ENCODE data around the gene HEG1.

HEG1 gene

DNA sequence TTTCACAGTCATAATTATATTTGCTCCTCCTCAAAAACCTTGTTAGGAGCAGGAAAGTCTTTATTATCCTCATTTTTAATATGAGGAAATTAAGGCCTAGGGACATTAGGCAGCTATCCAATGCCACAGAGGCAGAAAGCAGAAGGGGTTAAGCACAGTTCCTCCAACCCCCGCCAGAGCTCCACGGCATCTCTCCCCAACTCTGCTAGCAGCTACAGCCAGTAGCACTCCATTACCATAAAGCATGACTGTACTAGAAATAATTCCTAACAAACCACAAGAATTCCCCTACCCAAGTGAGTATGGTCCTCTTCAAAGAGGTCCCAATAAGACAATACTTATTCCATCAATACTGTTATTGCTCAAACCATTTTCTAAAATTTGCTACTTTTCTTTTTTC, 9.8 kb downstream of the HEG1 start:
- no peak overlapping the region for H3K4me3 ChIP-seq (ENCODE audit: low read length in 2 of 2)
- peaks cover 21 to 27% of the 10 kb centered on the region in 2 donors for H3K4me1 ChIP-seq (ENCODE audit: control insufficient read depth in 2 of 2, insufficient read depth in 1 of 2, low read depth in 1 of 2, low read length in 2 of 2)
- H4K8ac ChIP-seq (ENCODE audit: low read depth, low read length) = no peak overlapping the region
- no peak overlapping the region for H3K4me2 ChIP-seq (ENCODE audit: insufficient read depth, low read length, poor library complexity, severe bottlenecking)
- no peak overlapping the region for H2BK15ac ChIP-seq (ENCODE audit: low read length)
- WGBS, 2 donors (ENCODE audit: extremely low coverage in 2 of 2, insufficient read length in 2 of 2, insufficient replicate concordance in 1 of 2) = no CpG with 5 or more reads among the region's 2 CpGs
- H2BK120ac ChIP-seq (ENCODE audit: low read depth, low read length) = no peak overlapping the region
- no peak overlapping the region for H3K4ac ChIP-seq (ENCODE audit: low read length)
- H3K27ac ChIP-seq (replicated peaks; ENCODE audit: low read length) = no peak overlapping the region
- H3K36me3 ChIP-seq (replicated peaks in 1 of 2; ENCODE audit: control insufficient read depth in 2 of 2, insufficient read depth in 2 of 2, low read length in 2 of 2) = peaks cover 0 to 24% of the 10 kb centered on the region in 2 donors
- no peak overlapping the region for H2AFZ ChIP-seq (ENCODE audit: low read length)
- H3K9ac ChIP-seq (ENCODE audit: low read depth, low read length, poor library complexity) = no peak overlapping the region
- no peaks in the 10 kb centered on the region for H3K79me1 ChIP-seq (ENCODE audit: low read depth, low read length)
- H3K14ac ChIP-seq (ENCODE audit: low read length) = no peak overlapping the region
- H2AK5ac ChIP-seq (ENCODE audit: low read depth, low read length) = no peak overlapping the region
- H2BK12ac ChIP-seq (ENCODE audit: low read length) = no peak overlapping the region
- H3K18ac ChIP-seq (ENCODE audit: low read length) = no peak overlapping the region
- no peak overlapping the region for H3K23ac ChIP-seq (ENCODE audit: low read depth, low read length, poor library complexity)
- no peaks in the 10 kb centered on the region for H3K27me3 ChIP-seq (ENCODE audit: control insufficient read depth in 3 of 3, insufficient read depth in 3 of 3, low read depth in 1 of 3, low read length in 3 of 3)
- no peak for DNase-seq (ENCODE audit: low spot score)
- H2BK5ac ChIP-seq (ENCODE audit: low read length) = no peak overlapping the region
- H4K91ac ChIP-seq (ENCODE audit: low read depth, low read length, poor library complexity) = no peak overlapping the region
- H3K9me3 ChIP-seq (replicated peaks in 1 of 2; ENCODE audit: control insufficient read depth in 2 of 2, insufficient read depth in 1 of 2, low read depth in 1 of 2, low read length in 2 of 2) = peaks cover 0 to 3% of the 10 kb centered on the region in 2 donors

DNA sequence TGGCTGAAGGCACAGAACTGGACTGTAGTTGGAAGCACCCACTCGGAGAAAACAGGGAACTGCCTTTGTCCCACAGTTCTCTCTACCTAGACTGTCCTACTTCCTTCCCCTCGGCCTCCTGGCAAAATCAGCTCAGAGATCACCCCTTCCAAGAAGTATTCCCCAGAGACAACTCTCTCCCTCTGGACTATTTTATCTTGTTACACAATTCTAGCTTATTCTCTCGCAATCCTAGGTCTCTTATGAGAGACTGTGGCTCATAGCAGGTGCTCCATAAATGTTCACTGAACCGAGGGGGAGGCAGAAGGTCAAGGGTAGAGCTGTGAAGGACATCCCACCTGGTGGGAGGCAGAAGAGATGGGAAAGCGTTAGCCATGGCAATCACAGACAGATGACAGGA, 10.6 kb downstream of the HEG1 start:
- Histone ChIP-seq H3K9me3 (replicated peaks in 1 of 2; ENCODE audit: control insufficient read depth in 2 of 2, insufficient read depth in 1 of 2, low read depth in 1 of 2, low read length in 2 of 2) (peaks cover 0 to 3% of the 10 kb centered on the region in 2 donors), H3K4me2 (ENCODE audit: insufficient read depth, low read length, poor library complexity, severe bottlenecking) (no peak overlapping the region), H2BK120ac (ENCODE audit: low read depth, low read length) (no peak overlapping the region), H2BK5ac (ENCODE audit: low read length) (no peak overlapping the region), H3K79me1 (ENCODE audit: low read depth, low read length) (no peaks in the 10 kb centered on the region), H3K9ac (ENCODE audit: low read depth, low read length, poor library complexity) (no peak overlapping the region), H2BK15ac (ENCODE audit: low read length) (no peak overlapping the region), H3K23ac (ENCODE audit: low read depth, low read length, poor library complexity) (no peak overlapping the region), H3K36me3 (replicated peaks in 1 of 2; ENCODE audit: control insufficient read depth in 2 of 2, insufficient read depth in 2 of 2, low read length in 2 of 2) (peaks cover 0 to 20% of the 10 kb centered on the region in 2 donors), H3K4me3 (ENCODE audit: low read length in 2 of 2) (no peak overlapping the region), H4K8ac (ENCODE audit: low read depth, low read length) (no peak overlapping the region), H2BK12ac (ENCODE audit: low read length) (no peak overlapping the region), H3K4me1 (ENCODE audit: control insufficient read depth in 2 of 2, insufficient read depth in 1 of 2, low read depth in 1 of 2, low read length in 2 of 2) (peaks cover 23 to 29% of the 10 kb centered on the region in 2 donors), H2AK5ac (ENCODE audit: low read depth, low read length) (no peak overlapping the region), H2AFZ (ENCODE audit: low read length) (no peak overlapping the region), H3K14ac (ENCODE audit: low read length) (no peak overlapping the region), H4K91ac (ENCODE audit: low read depth, low read length, poor library complexity) (no peak overlapping the region), H3K18ac (ENCODE audit: low read length) (no peak overlapping the region), H3K27me3 (ENCODE audit: control insufficient read depth in 3 of 3, insufficient read depth in 3 of 3, low read depth in 1 of 3, low read length in 3 of 3) (no peaks in the 10 kb centered on the region), H3K27ac (replicated peaks; ENCODE audit: low read length) (no peak overlapping the region), H3K4ac (ENCODE audit: low read length) (no peak overlapping the region)
- WGBS, 2 donors (ENCODE audit: extremely low coverage in 2 of 2, insufficient read length in 2 of 2, insufficient replicate concordance in 1 of 2) = no CpG with 5 or more reads among the region's 5 CpGs
- no peak for DNase-seq (ENCODE audit: low spot score)

DNA sequence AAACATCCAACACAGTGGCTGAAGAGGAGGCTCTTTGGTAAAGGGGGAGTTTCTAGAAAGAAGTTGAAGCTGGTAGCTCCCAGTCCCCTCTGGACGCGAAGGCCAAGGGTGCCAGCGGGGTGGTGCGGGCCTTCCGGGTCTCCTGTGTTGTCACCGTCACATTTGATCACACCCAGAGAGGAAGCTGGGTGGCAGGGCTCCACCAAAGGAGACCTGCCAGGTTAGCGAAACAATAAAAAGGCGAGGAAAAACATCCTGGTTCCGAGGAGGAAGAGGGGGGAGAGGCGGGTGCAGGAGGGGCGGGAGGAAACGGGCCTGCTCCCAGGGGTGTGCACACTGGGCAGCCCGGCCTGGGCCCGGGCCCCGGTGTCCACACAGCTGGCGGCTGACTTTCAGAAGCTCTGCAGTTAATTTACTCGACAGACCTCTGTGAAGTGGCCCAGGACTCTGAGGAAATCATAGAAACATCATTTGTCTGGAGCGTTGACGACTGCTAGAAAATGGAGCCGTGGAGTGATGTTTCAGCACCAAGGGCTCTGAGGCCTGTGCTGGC, 12.1 kb downstream of the HEG1 start:
- Histone ChIP-seq H3K9ac (ENCODE audit: low read depth, low read length, poor library complexity) (no peak overlapping the region), H2AFZ (ENCODE audit: low read length) (no peak overlapping the region), H2AK5ac (ENCODE audit: low read depth, low read length) (peak overlapping the region; percentile 65), H2BK12ac (ENCODE audit: low read length) (no peak overlapping the region), H3K27me3 (ENCODE audit: control insufficient read depth in 3 of 3, insufficient read depth in 3 of 3, low read depth in 1 of 3, low read length in 3 of 3) (no peaks in the 10 kb centered on the region), H3K9me3 (replicated peaks in 1 of 2; ENCODE audit: control insufficient read depth in 2 of 2, insufficient read depth in 1 of 2, low read depth in 1 of 2, low read length in 2 of 2) (peaks cover 0 to 3% of the 10 kb centered on the region in 2 donors), H3K4me1 (ENCODE audit: control insufficient read depth in 2 of 2, insufficient read depth in 1 of 2, low read depth in 1 of 2, low read length in 2 of 2) (peaks cover 34 to 38% of the 10 kb centered on the region in 2 donors), H3K79me1 (ENCODE audit: low read depth, low read length) (no peaks in the 10 kb centered on the region), H2BK120ac (ENCODE audit: low read depth, low read length) (no peak overlapping the region), H3K27ac (replicated peaks; ENCODE audit: low read length) (peak overlapping the region; percentile 21), H3K4me2 (ENCODE audit: insufficient read depth, low read length, poor library complexity, severe bottlenecking) (no peak overlapping the region), H2BK5ac (ENCODE audit: low read length) (no peak overlapping the region), H2BK15ac (ENCODE audit: low read length) (no peak overlapping the region), H3K18ac (ENCODE audit: low read length) (peak overlapping the region; percentile 50), H3K23ac (ENCODE audit: low read depth, low read length, poor library complexity) (no peak overlapping the region), H3K4ac (ENCODE audit: low read length) (no peak overlapping the region), H3K36me3 (replicated peaks in 1 of 2; ENCODE audit: control insufficient read depth in 2 of 2, insufficient read depth in 2 of 2, low read length in 2 of 2) (peaks cover 0 to 15% of the 10 kb centered on the region in 2 donors), H4K8ac (ENCODE audit: low read depth, low read length) (no peak overlapping the region), H4K91ac (ENCODE audit: low read depth, low read length, poor library complexity) (no peak overlapping the region), H3K14ac (ENCODE audit: low read length) (no peak overlapping the region), H3K4me3 (ENCODE audit: low read length in 2 of 2) (no peak overlapping the region)
- no CpG with 5 or more reads among the region's 20 CpGs for WGBS, 2 donors (ENCODE audit: extremely low coverage in 2 of 2, insufficient read length in 2 of 2, insufficient replicate concordance in 1 of 2)
- DNase-seq (ENCODE audit: low spot score) = no peak

DNA sequence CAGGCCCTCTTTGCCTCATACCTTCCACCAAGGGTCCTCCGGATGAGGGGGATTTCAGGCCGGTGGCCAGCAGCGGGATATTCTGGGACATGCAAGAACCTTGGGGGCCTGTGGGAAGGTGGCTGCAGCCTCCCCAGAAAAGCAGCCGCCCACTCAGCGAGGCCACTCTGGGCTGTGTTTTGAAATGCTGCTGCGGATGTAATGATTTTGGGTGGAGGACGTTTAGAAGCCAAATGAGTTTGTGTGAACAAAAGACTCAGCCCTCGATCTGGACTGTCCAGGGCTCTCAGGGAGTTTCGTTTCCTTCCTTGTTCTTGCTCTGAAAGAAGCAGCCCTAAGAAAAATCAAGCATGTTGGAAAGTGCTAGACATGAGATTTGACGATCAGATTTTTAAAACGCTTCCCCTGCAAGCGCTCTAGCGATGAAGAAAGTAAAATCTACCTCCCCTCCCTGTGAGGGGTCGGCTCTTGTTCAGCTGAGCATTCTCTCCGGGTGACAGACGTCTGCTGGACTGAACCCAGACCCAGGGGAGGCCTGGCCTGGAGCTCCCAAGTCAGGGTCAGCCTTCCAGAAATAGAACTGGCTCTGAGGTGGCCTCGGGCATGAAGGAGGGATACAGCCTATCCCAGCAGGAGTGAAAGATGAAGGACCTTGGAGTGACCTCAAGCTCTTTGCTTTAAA, 12.9 kb downstream of the HEG1 start:
- Histone ChIP-seq H2AK5ac (ENCODE audit: low read depth, low read length) (no peak overlapping the region), H3K14ac (ENCODE audit: low read length) (no peak overlapping the region), H4K91ac (ENCODE audit: low read depth, low read length, poor library complexity) (no peak overlapping the region), H3K36me3 (replicated peaks in 1 of 2; ENCODE audit: control insufficient read depth in 2 of 2, insufficient read depth in 2 of 2, low read length in 2 of 2) (peaks cover 0 to 12% of the 10 kb centered on the region in 2 donors), H3K27ac (replicated peaks; ENCODE audit: low read length) (peak overlapping the region; percentile 31), H2BK5ac (ENCODE audit: low read length) (peak overlapping the region; percentile 22), H3K4me3 (ENCODE audit: low read length in 2 of 2) (no peak overlapping the region), H3K23ac (ENCODE audit: low read depth, low read length, poor library complexity) (no peak overlapping the region), H2BK15ac (ENCODE audit: low read length) (peak overlapping the region; percentile 16), H2BK12ac (ENCODE audit: low read length) (no peak overlapping the region), H3K79me1 (ENCODE audit: low read depth, low read length) (no peaks in the 10 kb centered on the region), H3K4me2 (ENCODE audit: insufficient read depth, low read length, poor library complexity, severe bottlenecking) (no peak overlapping the region), H3K27me3 (ENCODE audit: control insufficient read depth in 3 of 3, insufficient read depth in 3 of 3, low read depth in 1 of 3, low read length in 3 of 3) (no peaks in the 10 kb centered on the region), H3K4me1 (ENCODE audit: control insufficient read depth in 2 of 2, insufficient read depth in 1 of 2, low read depth in 1 of 2, low read length in 2 of 2) (peaks cover 38 to 42% of the 10 kb centered on the region in 2 donors), H2BK120ac (ENCODE audit: low read depth, low read length) (no peak overlapping the region), H3K9me3 (replicated peaks in 1 of 2; ENCODE audit: control insufficient read depth in 2 of 2, insufficient read depth in 1 of 2, low read depth in 1 of 2, low read length in 2 of 2) (peaks cover 0 to 3% of the 10 kb centered on the region in 2 donors), H2AFZ (ENCODE audit: low read length) (peak overlapping the region; percentile 15), H4K8ac (ENCODE audit: low read depth, low read length) (no peak overlapping the region), H3K4ac (ENCODE audit: low read length) (no peak overlapping the region), H3K18ac (ENCODE audit: low read length) (peak overlapping the region; percentile 91), H3K9ac (ENCODE audit: low read depth, low read length, poor library complexity) (no peak overlapping the region)
- DNase-seq (ENCODE audit: low spot score) = no peak
- no CpG with 5 or more reads among the region's 17 CpGs for WGBS, 2 donors (ENCODE audit: extremely low coverage in 2 of 2, insufficient read length in 2 of 2, insufficient replicate concordance in 1 of 2)
